T-helper 9 cell (primary cell): ENCODE results near the gene SMTNL2.
"Not testable (repeated sequence)": the region's sequence is repeated elsewhere in the genome, so short reads cannot be mapped to it uniquely, and the experiment has no call there.

ENCODE experiments used
- DNase-seq: peaks from one replicate; pipeline ENCODE4 v3.0.0-alpha.2; 2020

SMTNL2 gene

DNA sequence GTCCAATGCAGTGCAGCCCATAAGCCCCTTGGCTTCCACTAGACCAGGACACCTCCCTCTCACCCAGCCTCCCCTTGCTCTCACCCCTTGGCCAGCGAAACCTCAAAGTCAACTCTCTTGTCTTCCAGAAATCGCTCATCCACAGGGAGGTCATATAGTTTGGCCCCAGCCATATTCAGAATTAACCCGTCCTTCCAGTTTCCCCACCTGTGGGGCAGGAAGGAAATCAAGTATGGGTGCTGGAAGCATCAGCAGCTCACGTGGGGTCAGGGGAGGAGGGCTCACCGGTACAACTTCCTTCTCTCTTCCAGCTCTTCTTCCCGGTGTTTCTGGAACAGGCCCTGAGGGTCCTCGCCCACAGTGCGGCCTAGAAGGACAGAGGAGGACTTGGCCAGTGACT is 54.4 kb downstream of the SMTNL2 start:
- DNase-seq: not testable (repeated sequence)

- DNase-seq: peak; percentile 7
Measured at GRCh38 chr17:4639301-4640059, 55.2 kb downstream of the SMTNL2 start.

- DNase-seq: not testable (repeated sequence)
Measured at GRCh38 chr17:4640569-4641188, 56.4 kb downstream of the SMTNL2 start.

DNA sequence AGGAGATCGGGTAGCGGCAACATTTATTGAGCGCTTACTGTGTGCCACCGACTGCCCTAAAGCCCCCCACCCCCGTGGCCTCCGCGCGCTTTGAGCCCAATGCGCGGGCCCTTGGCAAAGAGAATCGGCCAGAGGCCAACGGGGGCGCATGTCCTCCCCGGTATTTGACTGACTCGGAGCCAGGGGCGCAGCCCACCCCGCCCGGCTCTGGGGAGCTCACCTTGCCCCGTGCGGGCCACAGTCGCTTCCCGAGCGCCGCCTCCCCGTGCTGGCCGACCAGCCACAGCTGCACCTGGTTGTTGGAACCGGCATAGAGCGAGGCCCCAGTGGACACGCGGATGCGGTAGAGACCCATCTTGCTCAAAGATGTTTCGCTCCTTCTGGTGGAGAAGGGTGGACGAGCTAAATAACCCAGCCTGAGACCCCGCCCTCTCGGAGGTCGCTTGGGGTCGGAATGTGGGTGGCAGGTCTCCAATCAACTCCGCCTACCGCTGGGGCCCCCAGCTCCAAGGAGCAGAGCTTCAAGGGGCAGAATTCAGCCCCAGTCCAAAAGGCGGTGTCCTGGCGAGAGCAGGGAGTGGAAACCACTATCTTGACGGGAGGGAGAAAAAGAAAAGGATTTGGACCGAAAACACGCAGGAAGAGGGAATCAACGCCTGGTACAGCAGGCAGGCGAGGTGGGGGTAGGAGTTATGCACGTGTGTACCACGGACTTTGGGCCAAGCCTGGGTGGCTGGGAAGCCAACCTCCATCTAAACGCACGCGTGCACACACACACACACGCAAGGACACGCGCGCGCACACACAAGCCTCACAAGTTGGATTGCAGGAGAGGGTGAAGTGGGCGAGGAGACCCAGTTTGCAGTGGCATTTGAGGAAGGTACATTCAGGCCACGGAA is 57.2 kb downstream of the SMTNL2 start, which contains the start of gene ALOX15:
ALOX15 (minus strand) TSS at position 382 of the 899 bp plus-strand sequence; CDS start at position 355, 27 bp downstream.
- DNase-seq: no peak

- no peak for DNase-seq
Measured at GRCh38 chr17:4642286-4642685, 58.0 kb downstream of the SMTNL2 start.

GRCh38 chr17:4643676-4644075 is 59.3 kb downstream of the SMTNL2 start:
- DNase-seq: no peak

GRCh38 chr17:4645642-4646041 is 61.3 kb downstream of the SMTNL2 start:
- DNase-seq: no peak

DNA sequence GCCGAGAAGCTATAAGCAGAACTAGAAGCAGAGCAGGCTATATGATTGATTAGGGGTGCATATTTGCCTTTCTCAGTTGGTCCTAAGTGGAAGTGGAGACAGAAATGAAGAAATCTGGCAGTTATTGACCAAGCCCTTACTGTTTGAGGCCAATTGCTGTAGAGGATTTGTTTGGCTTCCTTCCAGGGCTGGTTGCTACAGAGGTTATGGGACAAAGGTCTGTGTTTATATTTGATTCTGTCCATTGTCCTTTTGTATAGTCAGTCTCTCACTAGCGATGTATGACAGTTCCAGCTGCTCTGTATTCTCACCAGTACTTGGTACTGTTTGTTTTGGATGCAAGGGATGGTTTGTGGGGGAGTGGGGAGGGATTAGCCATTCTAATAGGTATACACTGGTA is 64.4 kb downstream of the SMTNL2 start:
- DNase-seq: no peak

GRCh38 chr17:4652997-4653396 is 68.7 kb downstream of the SMTNL2 start:
- DNase-seq: no peak

- not testable (repeated sequence) for DNase-seq
Measured at GRCh38 chr17:4655933-4656332, 71.6 kb downstream of the SMTNL2 start.

GRCh38 chr17:4657678-4658077 is 73.3 kb downstream of the SMTNL2 start:
- DNase-seq: no peak
